Erythroblast (primary cell): ENCODE measurements around the gene PPP1R37.

ENCODE experiments used
- GATA1 ChIP-seq: IDR thresholded peaks from 2 replicates; pipeline ENCODE4 v1.6.1; 2011; ENCODE audit warnings: low read depth, mild to moderate bottlenecking, control low read depth, low read length, moderate library complexity
- POLR2A ChIP-seq: IDR thresholded peaks from 2 replicates; pipeline ENCODE4 v1.6.1; 2011; ENCODE audit warnings: mild to moderate bottlenecking, low read length

DNA sequence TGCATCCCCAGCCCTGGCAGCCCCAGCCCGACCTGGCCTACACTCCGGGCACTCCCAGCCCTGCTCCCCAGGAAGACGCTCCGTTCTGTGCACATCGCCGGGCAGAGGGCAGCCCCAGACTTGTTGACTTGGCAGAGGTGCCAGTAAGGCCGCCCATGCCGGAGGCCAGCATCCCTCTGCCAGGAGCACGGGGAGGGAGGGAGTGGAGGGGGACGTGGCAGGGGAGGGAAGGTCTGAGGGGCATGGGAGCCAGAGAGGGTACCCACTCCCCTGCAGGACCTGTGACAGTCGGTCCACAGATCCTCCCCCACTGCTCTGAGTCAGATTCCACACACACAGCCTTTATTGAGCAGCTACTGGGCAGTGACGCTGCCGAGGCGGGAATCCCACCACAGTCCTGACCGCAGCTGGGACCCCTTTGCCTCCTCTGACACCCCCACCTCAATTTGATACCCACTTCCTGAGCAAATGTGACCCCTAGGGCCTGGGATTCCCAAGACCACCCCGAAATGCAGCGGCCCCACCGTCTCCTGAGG, 69.7 kb downstream of the PPP1R37 start:
- TF ChIP-seq POLR2A (no peak), GATA1 (no peak)
